Smooth muscle cell (in vitro differentiated cells): ENCODE data around the gene EPHA6. TPM values are rescaled to one million over a fixed set of nuclear protein-coding genes. Genes with fewer than 3 reads are reported as not detected.

ENCODE experiments used
- DNase-seq: peaks from one replicate; lab custom pipeline; 2025; ENCODE audit not compliant: unreplicated experiment; lab: John Stamatoyannopoulos, UW
- H2AFZ ChIP-seq: fragments of 200-600 bp; sonication (generic); 2 replicates; pipeline ENCODE4 v1.6.0; 2016; ENCODE audit warnings: antibody characterized with exemption, low read depth, mild to moderate bottlenecking
- H3F3A ChIP-seq: fragments of 200-600 bp; sonication (generic); 2 replicates; pipeline ENCODE4 v1.6.0; 2017; ENCODE audit warnings: antibody characterized with exemption, low read depth
- H3K27ac ChIP-seq: fragments of 200-600 bp; sonication (generic); 2 replicates; pipeline ENCODE4 v1.5.1; 2016; ENCODE audit warnings: low read depth, mild to moderate bottlenecking
- H3K27me3 ChIP-seq: fragments of 200-600 bp; sonication (generic); 2 replicates; pipeline ENCODE4 v1.6.1; 2016; ENCODE audit warnings: low read depth, mild to moderate bottlenecking
- H3K36me3 ChIP-seq: fragments of 200-600 bp; sonication (generic); 2 replicates; pipeline ENCODE4 v1.5.1; 2016; ENCODE audit warnings: low read depth
- H3K4me1 ChIP-seq: fragments of 200-600 bp; sonication (generic); 2 replicates; pipeline ENCODE4 v1.5.1; 2016; ENCODE audit warnings: low read depth
- H3K4me2 ChIP-seq: fragments of 200-600 bp; sonication (generic); 2 replicates; pipeline ENCODE4 v1.6.0; 2016; ENCODE audit warnings: mild to moderate bottlenecking
- H3K4me3 ChIP-seq: fragments of 200-600 bp; sonication (generic); 2 replicates; pipeline ENCODE4 v1.5.1; 2016; ENCODE audit warnings: mild to moderate bottlenecking
- H3K79me2 ChIP-seq: fragments of 200-600 bp; sonication (generic); 2 replicates; pipeline ENCODE4 v1.6.0; 2016; ENCODE audit warnings: low read depth, mild to moderate bottlenecking
- H3K9ac ChIP-seq: fragments of 200-600 bp; sonication (generic); 2 replicates; pipeline ENCODE4 v1.6.0; 2016; ENCODE audit warnings: low read depth
- H3K9me3 ChIP-seq: fragments of 200-600 bp; sonication (generic); replicated peaks from 2 replicates; pipeline ENCODE4 v1.5.1; 2016; ENCODE audit warnings: low read depth
- H4K20me1 ChIP-seq: fragments of 200-600 bp; sonication (generic); 2 replicates; pipeline ENCODE4 v1.6.0; 2016; ENCODE audit warnings: low read depth
- CTCF ChIP-seq: fragments of 200-600 bp; sonication (generic); IDR thresholded peaks from 2 replicates; pipeline ENCODE4 v1.5.1; 2017; ENCODE audit warnings: borderline replicate concordance, mild to moderate bottlenecking, antibody characterized with exemption; ENCODE audit not compliant: insufficient read depth, poor library complexity, severe bottlenecking
- WGBS: methylation state at CpG from one replicate; pipeline ENCODE4 v1.1.7; 2016; ENCODE audit warnings: low lambda C conversion rate; 5-methylcytosine and 5-hydroxymethylcytosine counted together
- polyA plus RNA-seq: library from polyadenylated mRNA; unstranded; fragments of >200 nt; fragmentation: Nextera tagmentation; extraction: Ambion mirVana; gene quantifications from 2 replicates; pipeline ENCODE4 v1.2.1, GENCODE V29; 2016
- total RNA-seq: library from RNA; depleted of rRNA; stranded (reverse); fragments of >200 nt; gene quantifications from 2 replicates; pipeline ENCODE4 v1.2.3, GENCODE V29; 2014

The EPHA6 gene
- total and polyA plus RNA-seq, 2 experiments from 2014 or later: 0.36 to 0.51 TPM

DNA sequence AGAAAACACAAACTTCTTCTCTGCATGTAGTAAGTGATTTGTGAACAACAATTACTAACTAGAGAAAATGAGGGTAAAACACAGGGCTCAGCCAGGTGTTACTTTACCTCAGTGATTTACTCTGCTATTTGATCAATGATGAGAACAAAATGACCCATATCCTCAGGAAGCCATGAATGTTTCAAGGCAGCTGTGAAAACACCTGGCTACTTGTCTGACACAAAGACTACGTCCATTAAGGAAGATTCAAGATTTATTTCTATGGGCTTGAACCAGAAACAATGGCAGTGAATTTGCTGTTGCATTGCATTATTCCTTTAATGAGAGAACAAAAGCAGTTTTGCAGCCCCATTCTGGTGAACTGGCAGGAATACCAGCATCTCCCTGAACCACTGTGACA lies 575.5 kb downstream of the EPHA6 start:
- H3K36me3 ChIP-seq: no peaks in the 10 kb centered on the region
- 85% methylated on average over 1 of the region's 1 CpG for WGBS

DNA sequence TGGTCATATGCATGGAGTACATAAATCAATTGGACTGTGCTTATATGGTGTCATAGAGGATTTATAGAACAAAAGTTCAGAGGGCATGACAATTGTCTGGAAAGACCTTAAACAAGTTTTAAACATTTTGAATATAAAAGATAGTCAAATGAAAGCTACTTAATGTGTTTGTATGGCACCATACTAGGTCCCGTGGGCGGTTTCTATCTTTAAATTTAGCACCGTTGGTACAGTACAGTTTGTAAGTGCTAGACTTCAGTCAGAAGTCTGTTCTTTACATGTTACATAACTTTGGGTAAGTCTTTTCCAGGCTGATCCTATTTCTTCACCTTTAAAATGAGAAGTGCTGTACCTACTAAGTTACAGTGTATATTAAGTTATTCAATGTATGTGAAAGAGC lies 576.8 kb downstream of the EPHA6 start:
- no peak overlapping the region for H3K9ac ChIP-seq
- WGBS: 80% methylated on average over 3 of the region's 3 CpGs
- no peaks in the 10 kb centered on the region for H3K27me3 ChIP-seq
- H3K4me3 ChIP-seq: no peak overlapping the region
- no peak overlapping the region for H3K27ac ChIP-seq
- no peak overlapping the region for H3K4me2 ChIP-seq
- no peak for DNase-seq
- no peaks in the 10 kb centered on the region for H3K79me2 ChIP-seq
- H4K20me1 ChIP-seq: no peaks in the 10 kb centered on the region
- no peaks in the 10 kb centered on the region for H3K4me1 ChIP-seq
- no peaks in the 10 kb centered on the region for H3F3A ChIP-seq
- H2AFZ ChIP-seq: no peak overlapping the region
- H3K9me3 ChIP-seq: no peaks in the 10 kb centered on the region
- no peaks in the 10 kb centered on the region for H3K36me3 ChIP-seq
- no peak for TF ChIP-seq CTCF

More for the DNA sequence above, 575.5 kb downstream of the EPHA6 start:
- Histone ChIP-seq H3K4me2 (no peak overlapping the region), H3K27ac (no peak overlapping the region), H4K20me1 (no peaks in the 10 kb centered on the region), H3K79me2 (no peaks in the 10 kb centered on the region), H3K4me1 (no peaks in the 10 kb centered on the region), H3K9me3 (no peaks in the 10 kb centered on the region), H3F3A (no peaks in the 10 kb centered on the region), H2AFZ (no peak overlapping the region), H3K27me3 (no peaks in the 10 kb centered on the region), H3K4me3 (no peak overlapping the region), H3K9ac (no peak overlapping the region)
- TF ChIP-seq CTCF: no peak
- no peak for DNase-seq

DNA sequence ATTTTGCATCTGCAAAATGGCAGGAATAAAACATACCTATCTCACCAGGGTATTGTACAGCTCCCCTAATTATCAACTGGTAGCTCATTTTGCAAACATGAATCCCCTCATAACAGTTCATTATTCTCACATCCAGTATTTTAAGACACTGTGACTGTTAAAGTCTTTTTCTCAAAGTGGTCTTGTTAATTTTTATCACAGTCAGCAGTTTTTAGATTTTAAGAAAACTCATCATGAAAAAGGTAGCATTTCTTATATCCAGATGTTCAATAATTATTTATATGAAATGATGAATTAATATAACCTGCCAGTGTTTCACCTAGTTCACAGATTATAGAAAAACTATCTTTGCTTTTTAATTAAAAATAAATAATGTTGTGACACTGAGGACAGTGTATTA lies 595.2 kb downstream of the EPHA6 start:
- DNase-seq: no peak
- no peaks in the 10 kb centered on the region for H4K20me1 ChIP-seq
- no peak overlapping the region for H3K9ac ChIP-seq
- no peak overlapping the region for H3K4me3 ChIP-seq
- no peaks in the 10 kb centered on the region for H3K4me1 ChIP-seq
- no peak for TF ChIP-seq CTCF
- H3K36me3 ChIP-seq: no peaks in the 10 kb centered on the region
- no peaks in the 10 kb centered on the region for H3K9me3 ChIP-seq
- no peak overlapping the region for H2AFZ ChIP-seq
- H3K27me3 ChIP-seq: no peaks in the 10 kb centered on the region
- no peak overlapping the region for H3K4me2 ChIP-seq
- no peaks in the 10 kb centered on the region for H3K79me2 ChIP-seq
- H3F3A ChIP-seq: no peaks in the 10 kb centered on the region
- H3K27ac ChIP-seq: no peak overlapping the region

GRCh38 chr3:97421565-97421964 lies 607.2 kb downstream of the EPHA6 start:
- no peak overlapping the region for H3K9ac ChIP-seq
- no peaks in the 10 kb centered on the region for H3K36me3 ChIP-seq
- no peaks in the 10 kb centered on the region for H4K20me1 ChIP-seq
- H3K27ac ChIP-seq: no peak overlapping the region
- H3K4me3 ChIP-seq: no peak overlapping the region
- DNase-seq: no peak
- no peaks in the 10 kb centered on the region for H3K4me1 ChIP-seq
- no peaks in the 10 kb centered on the region for H3K27me3 ChIP-seq
- no peak overlapping the region for H2AFZ ChIP-seq
- H3K79me2 ChIP-seq: no peaks in the 10 kb centered on the region
- no peak overlapping the region for H3K4me2 ChIP-seq
- TF ChIP-seq CTCF: no peak
- no peaks in the 10 kb centered on the region for H3F3A ChIP-seq
- H3K9me3 ChIP-seq: no peaks in the 10 kb centered on the region
